Measurements from ENCODE around the gene TBL3.

TBL3 gene

DNA sequence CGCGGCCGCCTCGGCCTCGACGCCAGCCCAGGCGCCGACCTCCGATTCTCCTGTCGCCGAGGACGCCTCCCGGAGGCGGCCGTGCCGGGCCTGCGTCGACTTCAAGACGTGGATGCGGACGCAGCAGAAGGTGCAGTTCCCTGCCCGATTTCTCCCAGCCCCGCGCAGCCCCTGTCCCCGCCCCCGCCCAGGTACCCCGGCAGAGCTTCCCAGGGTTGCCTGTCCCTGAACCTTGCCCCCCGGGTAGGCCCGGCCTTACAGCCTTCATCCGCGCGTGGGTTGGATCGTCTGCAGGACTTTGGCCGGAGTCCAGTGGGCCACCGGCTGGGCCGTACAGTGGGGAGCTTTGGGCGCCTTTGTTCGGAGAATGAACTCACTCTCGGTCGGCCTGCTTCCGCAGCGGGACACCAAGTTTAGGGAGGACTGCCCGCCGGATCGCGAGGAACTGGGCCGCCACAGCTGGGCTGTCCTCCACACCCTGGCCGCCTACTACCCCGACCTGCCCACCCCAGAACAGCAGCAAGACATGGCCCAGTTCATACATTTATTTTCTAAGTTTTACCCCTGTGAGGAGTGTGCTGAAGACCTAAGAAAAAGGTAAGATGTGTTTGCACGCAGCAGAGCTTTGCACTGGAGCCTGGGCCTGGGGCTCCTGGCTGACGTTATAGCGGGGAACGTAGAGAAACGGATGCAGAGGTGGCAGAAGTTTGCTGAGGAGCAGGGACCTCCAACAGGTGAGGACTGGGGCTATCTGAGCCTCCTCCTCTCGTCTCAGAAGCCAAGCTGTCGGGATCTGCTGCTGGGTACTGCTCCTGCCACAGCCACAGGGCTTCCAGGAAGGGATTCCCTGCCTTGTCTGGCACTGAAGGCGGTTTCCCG is 12.7 kb downstream of the TBL3 start:
- DNase-seq: no peak

DNA sequence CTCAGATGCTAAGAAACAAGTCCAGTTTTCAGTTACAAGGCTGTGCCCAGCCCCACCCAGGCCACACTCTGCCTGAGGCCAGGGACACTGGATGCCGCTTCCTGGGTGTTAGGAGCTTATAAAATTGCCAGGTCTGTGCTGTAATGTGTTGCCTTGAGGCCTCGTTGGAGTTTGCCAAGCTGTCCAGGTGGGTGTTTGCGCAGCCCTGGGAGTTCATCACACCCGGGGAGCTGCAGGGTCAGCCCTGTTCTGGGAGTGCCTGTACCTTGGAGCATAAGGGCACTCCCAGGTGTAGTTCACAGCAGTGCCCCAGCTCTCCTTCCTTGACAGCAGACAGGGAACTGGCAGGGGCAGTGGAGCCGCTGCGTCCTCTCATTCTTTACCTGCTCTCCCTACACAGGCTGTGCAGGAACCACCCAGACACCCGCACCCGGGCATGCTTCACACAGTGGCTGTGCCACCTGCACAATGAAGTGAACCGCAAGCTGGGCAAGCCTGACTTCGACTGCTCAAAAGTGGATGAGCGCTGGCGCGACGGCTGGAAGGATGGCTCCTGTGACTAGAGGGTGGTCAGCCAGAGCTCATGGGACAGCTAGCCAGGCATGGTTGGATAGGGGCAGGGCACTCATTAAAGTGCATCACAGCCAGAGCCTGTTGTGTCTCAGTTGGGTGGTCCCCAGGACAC is 13.8 kb downstream of the TBL3 start:
- DNase-seq: no peak

DNA sequence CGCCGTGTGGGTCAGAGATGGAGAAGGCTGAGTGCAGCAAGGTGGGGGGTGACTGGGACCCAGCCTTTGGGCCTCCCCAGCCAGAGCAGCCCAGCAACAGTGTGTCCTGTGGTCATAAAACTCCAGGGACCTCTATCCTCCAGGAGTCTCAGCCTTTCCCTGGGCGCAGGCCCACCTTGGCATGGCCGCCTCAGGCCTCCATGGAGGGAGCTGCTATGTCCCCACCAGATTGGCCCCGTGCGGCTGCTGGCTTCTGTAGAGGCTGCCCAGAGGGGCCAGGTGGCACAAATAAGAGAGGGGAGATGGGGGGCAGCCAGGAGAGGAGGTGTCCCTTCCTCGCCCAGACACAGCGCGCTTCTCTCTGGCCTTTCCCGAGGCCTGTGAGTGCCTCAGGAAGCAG is 15.3 kb downstream of the TBL3 start:
- DNase-seq: no peak

GRCh38 chr16:1989209-1990100 is 17.6 kb downstream of the TBL3 start, which contains the start of gene SYNGR3:
Gene SYNGR3 (plus strand): TSS chr16:1989970. CDS start chr16:1990103, 133 bp downstream.
- DNase-seq: peak; percentile 9

GRCh38 chr16:1990101-1990350 is 18.2 kb downstream of the TBL3 start:
- DNase-seq: no peak

DNA sequence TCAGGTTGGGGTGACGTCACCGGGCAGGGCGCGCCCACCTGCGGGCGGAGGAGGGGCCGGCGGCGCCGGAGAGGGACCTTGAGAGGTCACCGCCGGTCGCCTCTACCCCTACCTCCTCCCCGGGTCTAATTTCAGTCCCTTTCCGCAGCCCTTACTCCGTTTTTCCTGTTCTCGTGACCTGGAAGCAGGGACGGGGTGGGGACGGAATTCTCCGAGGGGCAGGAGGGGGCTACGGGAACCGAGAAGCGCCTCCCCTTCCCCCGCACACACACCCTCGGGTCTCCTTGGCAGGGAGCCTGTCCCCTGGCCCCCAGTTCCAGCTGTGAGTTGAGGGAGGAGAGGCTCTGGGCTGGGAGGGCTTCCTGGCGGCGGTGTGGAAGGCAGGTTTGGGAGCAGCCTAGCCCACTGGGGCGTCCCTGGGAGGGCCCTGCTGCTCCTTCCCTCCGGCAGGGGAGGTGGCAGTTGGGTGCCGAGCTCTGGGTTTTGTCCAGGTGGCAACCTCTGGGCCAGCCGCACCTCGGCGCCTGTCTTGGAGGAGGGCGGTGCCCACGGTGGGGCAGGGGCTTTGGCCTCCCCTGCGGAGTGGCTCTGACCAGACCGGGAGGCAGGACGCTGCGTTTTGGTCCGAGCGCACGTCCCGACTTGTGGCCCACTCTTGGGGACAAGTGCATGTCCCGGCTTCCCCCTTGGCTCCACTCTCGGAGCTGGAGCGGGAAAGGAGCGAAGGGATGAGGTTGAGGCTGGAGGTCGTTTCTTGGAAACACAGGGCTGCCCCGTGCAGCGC is 18.7 kb downstream of the TBL3 start:
- DNase-seq: peak; percentile 64

DNA sequence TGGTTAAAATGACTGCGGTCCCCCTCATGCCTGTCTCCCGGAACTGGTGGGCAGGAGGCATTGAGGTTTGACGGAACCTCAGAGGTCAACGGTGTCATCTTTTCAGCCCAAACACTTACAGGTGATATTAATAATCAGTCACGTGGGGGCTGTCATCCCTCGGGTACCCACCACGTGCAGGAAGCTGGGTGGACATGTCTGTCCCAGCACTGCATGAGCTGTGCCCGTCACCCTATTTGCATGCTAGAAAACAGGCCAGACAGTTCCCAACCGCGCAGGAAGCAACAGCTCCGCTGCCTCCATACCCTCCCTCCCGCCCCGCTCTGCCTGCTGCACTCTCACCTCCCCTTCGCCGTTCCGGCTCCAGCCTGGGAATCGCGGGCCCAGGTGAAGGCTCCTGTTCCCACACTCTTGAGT is 19.3 kb downstream of the TBL3 start:
- peak; percentile 76 for DNase-seq

DNA sequence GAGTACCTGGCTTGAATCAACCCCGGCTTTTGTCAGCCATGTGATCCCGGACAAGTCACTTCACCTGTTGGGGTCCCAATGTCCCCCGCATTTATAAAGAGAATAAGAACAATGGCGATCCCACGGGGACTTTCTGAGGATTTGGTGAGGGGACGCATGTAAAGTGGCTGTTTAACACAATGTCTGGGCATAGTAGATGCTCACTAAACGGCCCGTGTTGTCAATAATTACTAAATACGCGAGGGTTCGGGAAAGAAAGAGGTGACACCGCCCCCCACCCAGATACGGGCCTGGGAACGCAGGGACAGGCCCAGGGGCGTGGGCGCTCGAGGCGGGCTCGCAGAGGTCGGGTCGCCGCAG is 19.7 kb downstream of the TBL3 start:
- no peak for DNase-seq

DNA sequence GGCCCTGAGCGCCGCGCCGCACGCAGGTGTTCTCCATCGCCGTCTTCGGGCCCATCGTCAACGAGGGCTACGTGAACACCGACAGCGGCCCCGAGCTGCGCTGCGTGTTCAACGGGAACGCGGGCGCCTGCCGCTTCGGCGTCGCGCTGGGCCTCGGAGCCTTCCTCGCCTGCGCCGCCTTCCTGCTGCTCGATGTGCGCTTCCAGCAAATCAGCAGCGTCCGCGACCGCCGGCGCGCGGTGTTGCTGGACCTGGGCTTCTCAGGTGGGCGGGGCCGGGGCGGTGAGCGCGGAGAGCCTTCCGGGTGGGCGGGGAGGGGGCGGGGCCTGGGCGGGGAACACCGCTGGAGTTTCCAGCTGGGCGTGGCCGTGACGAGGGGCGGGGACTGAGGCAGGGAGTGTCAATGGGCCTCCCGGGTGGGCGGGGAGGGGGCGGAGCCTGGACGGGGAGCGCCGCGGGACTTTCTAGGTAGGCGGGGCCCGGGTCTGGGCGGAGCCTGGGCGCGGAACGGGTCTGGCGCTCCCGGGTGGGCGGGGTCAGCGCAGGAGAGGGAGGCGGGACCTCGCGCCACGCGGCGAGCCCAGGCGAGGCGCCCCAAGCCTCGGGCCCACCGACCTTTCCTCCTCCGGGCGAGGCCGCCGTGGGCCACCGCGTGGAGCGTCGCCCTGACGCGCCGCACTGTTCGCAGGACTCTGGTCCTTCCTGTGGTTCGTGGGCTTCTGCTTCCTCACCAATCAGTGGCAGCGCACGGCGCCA is 20.3 kb downstream of the TBL3 start:
- DNase-seq: peak; percentile 98

- no peak for DNase-seq
Measured at GRCh38 chr16:1992704-1993317, 21.0 kb downstream of the TBL3 start.

DNA sequence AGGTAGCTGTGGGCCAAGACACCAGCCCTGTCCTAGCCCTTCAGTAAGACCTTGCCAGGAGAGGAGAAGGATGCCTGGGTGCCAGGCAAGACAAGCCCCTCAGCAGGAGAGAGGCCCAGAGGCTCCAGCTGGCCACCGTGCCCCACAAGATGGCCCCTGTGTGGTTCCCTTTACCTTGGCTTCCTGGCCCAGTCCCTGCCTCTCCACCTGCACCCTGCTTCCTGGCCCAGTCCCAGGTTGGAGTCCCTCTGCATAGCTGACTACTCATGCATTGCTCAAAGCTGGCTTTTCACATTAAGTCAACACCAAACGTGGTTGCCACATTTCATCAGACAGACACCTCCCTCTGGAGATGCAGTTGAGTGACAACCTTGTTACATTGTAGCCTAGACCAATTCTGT is 21.9 kb downstream of the TBL3 start:
- peak; percentile 27 for DNase-seq

GRCh38 chr16:1997494-1998359 is 25.9 kb downstream of the TBL3 start:
- DNase-seq: no peak

DNA sequence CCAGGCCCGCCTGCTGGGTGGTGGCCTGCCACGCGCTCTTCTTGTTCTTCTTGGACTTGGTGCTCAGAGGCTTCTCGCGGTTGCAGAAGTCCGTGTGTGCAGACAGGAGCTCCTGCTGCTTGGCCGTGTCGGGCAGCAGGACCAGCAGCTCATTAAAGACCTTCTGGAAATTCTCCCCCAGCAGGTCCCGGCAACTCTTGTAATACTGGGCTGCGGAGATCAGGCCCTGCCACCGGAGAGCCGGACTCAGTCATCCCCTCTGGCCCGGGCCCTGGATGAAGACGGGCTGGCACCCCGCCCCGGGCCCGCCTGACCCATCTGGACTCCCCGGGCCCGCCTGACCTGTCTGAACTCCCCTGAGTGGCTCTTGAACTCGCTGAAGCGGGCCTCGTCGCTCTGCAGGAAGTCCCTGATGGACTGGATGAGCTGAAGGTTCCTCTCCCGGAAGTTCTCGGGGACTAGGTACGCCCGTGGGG is 26.5 kb downstream of the TBL3 start:
- no peak for DNase-seq

GRCh38 chr16:1998852-1999801 is 27.3 kb downstream of the TBL3 start:
- DNase-seq: no peak

- DNase-seq: no peak
Measured at GRCh38 chr16:1999866-2000514, 28.1 kb downstream of the TBL3 start.

GRCh38 chr16:2001035-2001434 is 29.2 kb downstream of the TBL3 start:
- DNase-seq: no peak

GRCh38 chr16:2001456-2002355 is 29.9 kb downstream of the TBL3 start:
- no peak for DNase-seq
